HG03342 (cell line): Measurements from ENCODE around the gene ARRDC4.

ENCODE experiments used
- ATAC-seq: cut with Tn5 transposase; IDR thresholded peaks from one replicate; pipeline ENCODE4 v1.9.1; 2021; ENCODE audit warnings: mild to moderate bottlenecking, moderate library complexity; ENCODE audit not compliant: unreplicated experiment

Gene ARRDC4

GRCh38 chr15:97960364-97961066 is at the start of gene ARRDC4:
Gene ARRDC4, plus strand, starts transcription at chr15:97960703. Its CDS starts 159 bp downstream, at chr15:97960862.
- peak; percentile 90 for ATAC-seq

GRCh38 chr15:97914711-97915110 is 45.8 kb upstream of the ARRDC4 start:
- no peak for ATAC-seq

DNA sequence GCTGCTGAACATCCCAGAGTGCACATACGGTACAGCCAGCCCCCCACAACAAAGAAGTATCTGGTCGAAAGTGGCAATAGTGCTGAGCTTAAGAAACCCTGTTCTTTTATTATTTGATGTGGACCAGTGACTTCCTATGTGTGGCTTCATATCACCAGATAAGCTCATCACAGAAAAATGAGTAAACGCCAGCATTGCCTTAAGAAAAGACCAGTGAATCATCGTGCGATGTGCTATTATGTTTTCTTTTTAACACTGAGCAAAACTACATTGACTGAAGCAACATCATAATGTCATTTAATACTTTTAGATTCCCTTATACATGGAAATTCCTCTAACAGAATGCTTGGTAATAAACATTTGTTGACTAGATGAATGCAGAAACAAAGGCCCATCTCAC is 45.2 kb upstream of the ARRDC4 start:
- ATAC-seq = no peak

DNA sequence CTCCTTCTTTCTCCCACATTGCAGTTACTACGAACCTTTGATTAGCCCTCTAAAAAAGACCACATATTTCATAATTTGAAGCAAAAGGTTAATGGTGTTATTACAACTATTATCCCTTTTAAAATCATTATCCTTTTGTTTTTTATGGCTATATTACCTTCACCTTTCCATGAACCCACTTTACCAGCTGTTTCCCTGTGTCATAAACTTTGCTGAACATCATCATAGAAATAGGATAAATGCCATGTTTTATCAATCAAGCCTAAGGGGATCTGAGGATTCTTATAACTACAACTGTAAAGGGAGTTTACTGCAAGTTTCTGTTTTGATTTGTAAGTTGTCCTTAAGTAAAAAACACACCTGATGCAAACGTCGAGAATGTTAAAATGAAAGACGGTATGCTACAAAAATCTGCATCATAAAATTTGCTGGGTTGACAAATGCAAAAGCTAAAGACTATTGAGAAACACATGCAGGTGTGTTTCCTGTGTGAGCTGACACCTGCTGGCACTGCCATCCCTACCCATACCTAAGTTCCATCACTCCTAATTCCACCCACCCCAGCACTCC is 39.1 kb upstream of the ARRDC4 start:
- no peak for ATAC-seq

GRCh38 chr15:97929456-97930229 is 30.9 kb upstream of the ARRDC4 start:
- ATAC-seq = no peak

GRCh38 chr15:97930230-97930629 is 30.3 kb upstream of the ARRDC4 start:
- ATAC-seq = no peak

DNA sequence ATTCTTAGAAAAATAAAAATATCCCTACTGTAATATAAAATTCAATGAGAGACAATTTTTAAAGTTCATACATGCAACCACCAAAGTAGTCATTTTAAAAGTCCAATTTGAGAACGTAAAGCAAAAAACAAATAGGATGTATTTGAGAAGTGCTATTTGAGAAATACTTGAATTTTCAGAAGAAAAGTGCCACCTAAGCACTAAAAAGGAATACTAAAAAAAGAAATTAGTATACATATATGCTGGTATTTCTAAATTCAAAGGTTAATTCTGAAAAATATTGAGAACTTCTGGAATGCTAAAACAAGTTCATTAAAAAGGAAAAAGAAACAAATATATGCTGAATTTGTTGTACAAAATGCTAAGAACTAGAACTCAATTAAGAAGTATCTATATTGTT is 29.2 kb upstream of the ARRDC4 start:
- ATAC-seq = no peak

GRCh38 chr15:97933589-97933988 is 26.9 kb upstream of the ARRDC4 start:
- no peak for ATAC-seq

DNA sequence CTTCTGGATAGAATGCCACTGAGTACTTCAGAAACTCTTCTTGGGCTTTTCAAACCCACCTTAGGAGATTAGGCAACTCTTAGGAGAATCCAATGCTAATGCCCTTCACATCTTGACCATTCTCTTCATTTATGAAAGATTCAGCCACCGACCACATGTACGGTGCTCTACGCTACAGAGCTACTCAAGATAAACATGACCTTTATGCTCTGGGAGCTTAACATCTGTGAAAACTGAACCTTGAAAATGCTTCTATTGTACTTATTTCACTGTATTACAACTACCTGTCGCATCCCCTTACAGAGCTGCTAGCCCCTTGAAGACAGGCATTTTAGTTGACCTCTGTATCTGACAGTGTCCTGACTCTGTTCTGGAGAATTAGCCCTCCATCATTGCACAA is 19.5 kb upstream of the ARRDC4 start:
- no peak for ATAC-seq

GRCh38 chr15:97941572-97941971 is 18.9 kb upstream of the ARRDC4 start:
- no peak for ATAC-seq

DNA sequence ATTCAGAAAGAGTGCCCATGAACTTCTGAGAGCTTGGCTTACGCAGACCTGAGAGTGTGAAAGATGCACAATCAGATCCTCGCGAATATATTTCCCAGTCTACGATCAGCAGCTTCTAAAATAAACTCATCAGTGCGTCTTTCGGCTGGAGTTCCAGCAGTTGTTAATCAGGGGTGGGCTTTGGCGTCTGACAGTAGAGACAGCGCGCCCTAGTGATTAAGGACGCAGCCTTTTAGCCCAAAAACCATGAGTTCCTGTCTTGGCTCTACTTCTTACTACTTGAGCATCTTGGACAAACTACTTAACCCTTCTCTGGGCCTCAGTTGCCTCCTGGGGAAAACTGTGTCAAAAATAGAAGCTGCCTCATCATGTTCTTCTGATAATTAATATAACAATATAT is 15.8 kb upstream of the ARRDC4 start:
- ATAC-seq = no peak

GRCh38 chr15:97947465-97948260 is 12.8 kb upstream of the ARRDC4 start:
- no peak for ATAC-seq

DNA sequence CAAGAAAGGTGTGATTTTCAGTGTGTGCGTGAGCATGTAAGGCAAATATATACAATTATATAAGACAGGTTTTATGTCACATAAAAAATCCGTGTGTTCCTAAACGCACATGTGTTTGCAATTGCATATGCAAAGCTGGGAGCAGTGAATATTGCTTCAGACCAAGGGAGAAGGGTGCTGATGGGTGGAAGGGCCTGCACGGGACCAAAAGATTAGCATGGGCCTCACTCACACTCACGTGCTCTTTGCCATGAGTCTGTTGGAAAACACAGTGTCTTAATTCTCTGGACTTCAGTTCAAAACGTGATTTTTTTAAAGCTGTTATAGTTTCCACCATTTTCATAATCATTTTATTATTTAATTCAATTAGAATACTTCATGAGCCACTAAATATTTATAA is 7.2 kb upstream of the ARRDC4 start:
- no peak for ATAC-seq

DNA sequence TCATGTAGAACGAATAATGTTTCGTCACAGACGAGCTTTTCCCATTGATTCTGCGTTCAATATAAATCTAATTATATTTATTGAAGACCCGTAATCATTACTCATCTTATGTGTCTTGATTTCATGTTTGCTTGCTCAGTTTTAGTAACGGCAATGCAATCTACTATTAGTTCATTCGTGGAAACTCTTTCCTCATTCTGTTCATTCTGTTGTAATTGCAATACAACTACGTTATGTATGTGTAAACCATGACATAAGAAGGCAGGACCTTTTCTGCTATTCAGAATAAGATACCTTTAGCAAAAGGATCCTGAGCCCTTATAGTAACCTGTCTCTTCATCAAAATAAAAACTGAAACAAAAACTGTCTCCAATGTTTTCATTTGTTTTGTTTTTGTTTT is 6.8 kb upstream of the ARRDC4 start:
- ATAC-seq = no peak

DNA sequence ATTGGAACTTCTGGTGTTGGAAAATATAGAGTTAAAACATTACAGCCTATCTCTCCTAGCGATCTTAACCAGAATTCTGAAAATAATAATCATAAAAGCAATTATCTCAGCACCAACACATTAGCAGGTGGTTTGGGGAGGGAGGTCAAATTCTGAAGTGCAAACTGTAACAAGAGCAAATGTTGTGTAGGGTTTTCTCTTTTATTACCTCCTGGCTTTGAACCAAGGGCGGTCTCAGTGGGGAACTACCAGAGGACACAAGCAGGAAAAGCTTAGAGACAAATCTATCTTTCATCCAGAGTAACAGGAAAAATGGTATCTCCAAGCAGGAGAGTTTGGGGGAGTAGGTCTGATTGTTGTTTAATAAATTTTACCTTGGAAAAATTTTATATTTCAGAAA is 5.5 kb upstream of the ARRDC4 start:
- no peak for ATAC-seq

DNA sequence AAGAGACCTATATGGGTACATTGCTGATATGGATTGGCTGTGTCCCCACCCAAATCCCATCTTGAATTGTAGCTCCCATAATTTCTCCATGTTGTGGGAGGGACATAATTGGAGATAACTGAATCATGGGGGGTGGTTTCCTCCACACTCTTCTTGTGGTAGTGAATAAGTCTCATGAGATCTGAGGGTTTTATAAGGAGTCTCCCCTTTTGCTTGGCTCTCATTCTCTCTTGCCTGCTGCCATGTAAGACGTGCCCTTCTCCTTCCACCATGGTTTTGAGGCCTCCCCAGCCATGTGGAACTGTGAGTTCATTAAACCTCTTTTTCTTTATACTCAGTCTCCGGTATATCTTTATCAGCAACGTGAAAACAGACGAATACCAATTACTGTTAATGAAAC is 5.0 kb upstream of the ARRDC4 start:
- no peak for ATAC-seq

DNA sequence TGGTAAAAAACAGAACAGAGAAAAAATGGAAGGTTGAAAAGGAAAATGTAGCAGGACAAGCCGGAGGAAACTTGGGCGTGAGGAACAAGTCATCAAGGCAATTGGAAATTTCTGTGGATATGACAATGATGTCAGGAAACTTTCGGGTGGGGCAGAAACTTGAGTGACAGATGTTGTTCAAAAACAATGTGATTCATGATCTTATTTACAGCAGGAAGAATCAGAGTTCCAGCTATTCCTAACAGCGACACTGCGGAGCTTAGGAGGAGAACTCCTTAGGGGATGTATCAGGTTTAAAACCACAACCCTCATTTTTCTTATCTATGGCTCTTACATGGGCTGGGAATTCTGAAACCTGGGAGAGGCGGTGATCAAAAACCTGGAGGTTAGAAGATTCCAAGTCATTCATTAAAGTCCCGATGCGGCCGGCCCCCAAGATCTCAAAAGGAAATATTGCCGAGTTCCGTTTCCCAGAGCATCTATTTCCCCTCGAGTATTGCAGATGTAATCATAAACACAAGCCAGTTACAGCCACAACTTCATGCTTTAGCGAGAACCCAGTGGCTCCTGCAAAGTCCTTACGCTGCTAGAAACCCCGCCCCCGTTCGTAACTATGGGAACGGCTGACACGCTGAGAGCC is 659 bp upstream of the ARRDC4 start:
- ATAC-seq = no peak

DNA sequence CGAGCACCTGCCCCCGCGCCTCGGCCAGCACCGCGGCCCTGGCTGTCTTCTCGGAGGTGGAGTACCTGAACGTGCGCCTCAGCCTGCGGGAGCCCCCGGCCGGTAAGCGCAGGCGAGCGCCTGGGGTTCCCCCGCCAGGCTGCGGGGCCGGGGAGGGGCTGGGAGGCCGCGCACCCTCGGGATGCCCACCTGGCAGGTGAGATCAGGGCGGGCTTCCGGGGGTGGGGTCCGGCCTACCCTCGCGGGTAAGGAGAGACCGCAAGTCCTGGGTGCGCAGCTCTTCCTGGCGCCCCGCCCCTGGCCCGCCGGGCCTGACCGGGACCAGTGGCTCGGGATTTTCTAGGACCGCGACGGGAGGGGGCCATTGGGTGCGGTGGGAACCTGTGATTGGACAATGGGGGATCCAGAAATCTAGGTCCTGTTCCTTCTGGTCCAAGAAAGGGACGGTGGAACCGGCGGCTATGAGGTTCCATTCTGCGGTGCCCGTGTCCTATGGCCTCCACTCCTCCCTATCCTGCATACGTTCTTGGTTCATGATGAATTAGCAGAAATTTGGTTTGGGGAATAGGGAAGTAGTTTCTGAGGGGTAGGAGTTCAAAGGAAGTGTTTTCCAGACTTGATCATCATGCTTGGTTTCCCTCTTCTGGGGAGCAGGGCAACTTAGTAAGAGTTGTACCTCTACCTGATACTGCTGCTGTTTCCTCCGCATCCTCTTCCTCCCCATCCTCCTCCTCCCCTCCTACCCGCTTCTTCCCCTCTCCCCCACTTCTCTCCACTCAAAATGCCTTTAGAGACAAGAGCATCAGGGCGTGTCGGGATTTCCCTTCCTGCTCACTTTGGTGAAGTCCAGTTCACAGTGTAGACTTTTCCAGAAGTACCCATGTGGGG is 808 bp downstream of the ARRDC4 start:
- ATAC-seq = no peak

- no peak for ATAC-seq
Observed at GRCh38 chr15:97962263-97962662, 1.8 kb downstream of the ARRDC4 start.

DNA sequence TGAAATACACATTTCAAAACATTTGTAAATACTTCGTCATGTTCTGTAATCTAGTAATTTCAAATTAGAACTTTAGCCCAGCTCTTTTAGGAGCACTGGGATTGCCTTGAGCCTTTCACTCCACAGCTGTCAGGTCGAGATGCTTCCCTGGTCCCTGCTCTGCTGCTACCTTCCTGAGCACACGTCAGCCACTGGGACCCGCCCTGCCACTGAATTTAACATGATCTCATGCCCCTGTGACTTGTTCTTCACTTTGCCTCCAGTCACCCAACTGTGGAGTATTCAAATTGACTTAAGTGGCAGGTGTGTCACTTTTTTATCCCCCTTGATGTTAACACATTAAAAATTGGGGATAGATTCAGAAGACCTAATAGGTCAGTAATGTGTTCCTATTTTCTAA is 3.3 kb downstream of the ARRDC4 start:
- ATAC-seq = no peak
